HG02610 (cell line): ENCODE measurements around the gene GPAT3.
"Not testable (repeated sequence)": the region's sequence is repeated elsewhere in the genome, so short reads cannot be mapped to it uniquely, and the experiment has no call there.

Experiments used
- ATAC-seq: cut with Tn5 transposase; IDR thresholded peaks from one replicate; pipeline ENCODE4 v1.9.1; 2021; ENCODE audit warnings: mild to moderate bottlenecking, moderate library complexity; ENCODE audit not compliant: unreplicated experiment

The GPAT3 gene

GRCh38 chr4:83535520-83536361, at the start of gene GPAT3:
GPAT3 (plus strand) TSS chr4:83536108; CDS start chr4:83536623, 515 bp downstream.
- peak; percentile 67 for ATAC-seq

GRCh38 chr4:83486457-83487129, 49.3 kb upstream of the GPAT3 start:
- no peak for ATAC-seq

- no peak for ATAC-seq
Observed at GRCh38 chr4:83489711-83490326, 46.1 kb upstream of the GPAT3 start.

- ATAC-seq, result peak; percentile 84
Observed at GRCh38 chr4:83490876-83491450, 44.9 kb upstream of the GPAT3 start.

- not testable (repeated sequence) for ATAC-seq
Observed at GRCh38 chr4:83496085-83496917, 39.6 kb upstream of the GPAT3 start.

- no peak for ATAC-seq
Observed at GRCh38 chr4:83498187-83498586, 37.7 kb upstream of the GPAT3 start.

GRCh38 chr4:83501671-83502070, 34.2 kb upstream of the GPAT3 start:
- ATAC-seq, result not testable (repeated sequence)

- no peak for ATAC-seq
Observed at GRCh38 chr4:83503974-83504373, 31.9 kb upstream of the GPAT3 start.

GRCh38 chr4:83504503-83504902, 31.4 kb upstream of the GPAT3 start:
- no peak for ATAC-seq

- ATAC-seq, result no peak
Observed at GRCh38 chr4:83504996-83505395, 30.9 kb upstream of the GPAT3 start.

- peak; percentile 35 for ATAC-seq
Observed at GRCh38 chr4:83509156-83509585, 26.7 kb upstream of the GPAT3 start.

- peak; percentile 68 for ATAC-seq
Observed at GRCh38 chr4:83510442-83510841, 25.5 kb upstream of the GPAT3 start.

- ATAC-seq, result no peak
Observed at GRCh38 chr4:83516042-83516772, 19.7 kb upstream of the GPAT3 start.

GRCh38 chr4:83522239-83522638, 13.7 kb upstream of the GPAT3 start:
- no peak for ATAC-seq

GRCh38 chr4:83527671-83528070, 8.2 kb upstream of the GPAT3 start:
- ATAC-seq, result no peak

- ATAC-seq, result peak; percentile 26
Observed at GRCh38 chr4:83536362-83537272, 709 bp downstream of the GPAT3 start.

- no peak for ATAC-seq
Observed at GRCh38 chr4:83542225-83542624, 6.3 kb downstream of the GPAT3 start.

GRCh38 chr4:83546786-83547185, 10.9 kb downstream of the GPAT3 start:
- ATAC-seq, result no peak
